Measurements from ENCODE around the gene COL21A1. TPM values are rescaled to one million over a fixed set of nuclear protein-coding genes. Genes with fewer than 3 reads are reported as not detected.

The COL21A1 gene
- total and polyA plus RNA-seq, 11 donors = 21.7 to 110 (median 49.1) TPM

GRCh38 chr6:56093776-56094175 is 153.6 kb downstream of the COL21A1 start:
- no peak overlapping the region for H3K27ac ChIP-seq
- no peak for DNase-seq

GRCh38 chr6:56091159-56091869 is 156.1 kb downstream of the COL21A1 start:
- H3K27me3 ChIP-seq = no peaks in the 10 kb centered on the region
- no peaks in the 10 kb centered on the region for H3K36me3 ChIP-seq
- DNase-seq = peak in 1 of 5 donors; percentile 12
- H3K9me3 ChIP-seq = peaks cover 0 to 42% (median 10%) of the 10 kb centered on the region in 12 donors
- H3K27ac ChIP-seq = peak overlapping the region; percentile 72 to 93 (median 82)
- H3K4me1 ChIP-seq = peaks cover 0 to 10% (median 0%) of the 10 kb centered on the region in 12 donors
- H3K4me3 ChIP-seq = peak overlapping the region; percentile 5 to 56 (median 50)
- intact Hi-C loops (cut with DNase I) = no loop called here
- WGBS, 4 donors = 35 to 43% (median 36%) methylated on average over 3 of the region's 3 CpGs
- TF ChIP-seq POLR2A (IDR thresholded peaks at IDR 0.05) = peak in 1 of 2 donors; percentile 21
- TF ChIP-seq CTCF (IDR thresholded peaks at IDR 0.05) = no peak
- peak; percentile 66 to 85 (median 82) for ATAC-seq

More at GRCh38 chr6:56093776-56094175, 153.6 kb downstream of the COL21A1 start:
- Histone ChIP-seq H3K36me3 (no peaks in the 10 kb centered on the region), H3K4me1 (peaks cover 0 to 8% (median 0%) of the 10 kb centered on the region in 12 donors), H3K9me3 (peaks cover 0 to 23% (median 8%) of the 10 kb centered on the region in 12 donors), H3K27me3 (no peaks in the 10 kb centered on the region), H3K4me3 (no peak overlapping the region)
- ATAC-seq = no peak
- TF ChIP-seq POLR2A (IDR thresholded peaks at IDR 0.05) (no peak), CTCF (IDR thresholded peaks at IDR 0.05) (no peak)
- intact Hi-C loops (cut with DNase I) = no loop called here
- 89 to 95% (median 92%) methylated on average over 1 of the region's 1 CpG for WGBS, 4 donors

GRCh38 chr6:56088641-56089040 is 158.7 kb downstream of the COL21A1 start:
- Histone ChIP-seq H3K4me3 (peak overlapping the region in 9 of 12 donors; percentile 3 to 56 (median 51)), H3K27ac (peak overlapping the region in 8 of 12 donors; percentile 2 to 91 (median 85)), H3K9me3 (peaks cover 0 to 35% (median 9%) of the 10 kb centered on the region in 12 donors), H3K36me3 (no peaks in the 10 kb centered on the region), H3K4me1 (peaks cover 0 to 10% (median 2%) of the 10 kb centered on the region in 12 donors), H3K27me3 (no peaks in the 10 kb centered on the region)
- TF ChIP-seq POLR2A (IDR thresholded peaks at IDR 0.05) (no peak), CTCF (IDR thresholded peaks at IDR 0.05) (no peak)
- intact Hi-C loops (cut with DNase I) = no loop called here
- no peak for DNase-seq
- WGBS, 4 donors = 57 to 62% (median 60%) methylated on average over 4 of the region's 4 CpGs
- ATAC-seq = peak in 1 of 4 donors; percentile 52

- H3K9me3 ChIP-seq = peaks cover 0 to 23% (median 0%) of the 10 kb centered on the region in 12 donors
- H3K36me3 ChIP-seq = no peaks in the 10 kb centered on the region
- peak overlapping the region in 11 of 12 donors; percentile 26 to 91 (median 73) for H3K27ac ChIP-seq
- peak; percentile 32 to 69 (median 55) for ATAC-seq
- no peaks in the 10 kb centered on the region for H3K27me3 ChIP-seq
- H3K4me1 ChIP-seq = peaks cover 0 to 10% (median 2%) of the 10 kb centered on the region in 12 donors
- intact Hi-C loops (cut with DNase I) = no loop called here
- no peak for TF ChIP-seq CTCF (IDR thresholded peaks at IDR 0.05)
- no peak for TF ChIP-seq POLR2A (IDR thresholded peaks at IDR 0.05)
- peak in 1 of 5 donors; percentile 12 for DNase-seq
- H3K4me3 ChIP-seq = peak overlapping the region in 1 of 12 donors; percentile 13
Observed at GRCh38 chr6:56087421-56087820, 160.0 kb downstream of the COL21A1 start.
